HG02763 (cell line): ENCODE data around the gene FAM43B.
"Not testable (repeated sequence)": the region's sequence is repeated elsewhere in the genome, so short reads cannot be mapped to it uniquely, and the experiment has no call there.

Experiments used
- ATAC-seq: cut with Tn5 transposase; IDR thresholded peaks from one replicate; pipeline ENCODE4 v1.9.1; 2021; ENCODE audit warnings: mild to moderate bottlenecking, moderate library complexity; ENCODE audit not compliant: unreplicated experiment

The FAM43B gene, protein sequence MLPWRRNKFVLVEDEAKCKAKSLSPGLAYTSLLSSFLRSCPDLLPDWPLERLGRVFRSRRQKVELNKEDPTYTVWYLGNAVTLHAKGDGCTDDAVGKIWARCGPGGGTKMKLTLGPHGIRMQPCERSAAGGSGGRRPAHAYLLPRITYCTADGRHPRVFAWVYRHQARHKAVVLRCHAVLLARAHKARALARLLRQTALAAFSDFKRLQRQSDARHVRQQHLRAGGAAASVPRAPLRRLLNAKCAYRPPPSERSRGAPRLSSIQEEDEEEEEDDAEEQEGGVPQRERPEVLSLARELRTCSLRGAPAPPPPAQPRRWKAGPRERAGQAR

DNA sequence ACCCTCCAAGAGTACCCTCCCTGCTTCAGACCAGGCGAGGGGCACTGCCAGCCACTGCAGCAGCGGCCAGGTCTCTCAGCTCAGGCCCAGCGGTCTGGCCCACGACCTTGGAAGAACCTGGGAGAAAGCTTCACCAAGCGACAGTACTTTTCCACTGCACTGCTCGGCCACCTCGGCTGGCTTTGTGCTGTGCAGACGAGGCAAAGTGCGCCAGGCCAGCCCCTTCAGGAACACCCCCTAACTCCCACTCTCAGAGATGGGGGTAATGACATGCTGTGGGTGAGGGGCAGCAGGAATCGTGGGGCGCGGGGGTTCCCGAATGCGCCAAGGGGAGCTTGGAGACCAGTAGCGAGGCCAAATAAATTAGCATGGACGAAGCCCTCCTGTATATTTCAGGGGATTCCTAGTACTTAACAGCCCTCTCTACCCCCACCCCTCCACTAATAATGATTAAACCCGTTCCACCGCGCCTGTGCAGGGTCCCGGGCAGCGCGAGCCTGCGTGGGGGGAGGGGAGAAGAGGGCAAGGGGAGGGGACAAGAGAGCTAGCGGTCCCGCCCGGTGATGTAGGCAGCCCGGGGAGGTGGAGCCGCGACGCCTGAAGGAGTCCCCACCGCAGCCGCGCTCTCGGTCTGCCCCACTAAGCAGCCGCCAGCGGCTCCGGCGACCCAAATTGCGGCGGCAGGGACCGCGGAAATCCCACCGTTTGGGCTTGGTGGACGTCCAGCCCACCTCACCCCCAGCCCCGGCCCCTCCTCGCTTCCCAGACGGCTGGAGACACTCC, at the start of gene FAM43B:
Gene FAM43B, plus strand, starts transcription at position 629 of the 783 bp plus-strand sequence. CDS start 401 bp downstream, outside the sequence.
- ATAC-seq = no peak

DNA sequence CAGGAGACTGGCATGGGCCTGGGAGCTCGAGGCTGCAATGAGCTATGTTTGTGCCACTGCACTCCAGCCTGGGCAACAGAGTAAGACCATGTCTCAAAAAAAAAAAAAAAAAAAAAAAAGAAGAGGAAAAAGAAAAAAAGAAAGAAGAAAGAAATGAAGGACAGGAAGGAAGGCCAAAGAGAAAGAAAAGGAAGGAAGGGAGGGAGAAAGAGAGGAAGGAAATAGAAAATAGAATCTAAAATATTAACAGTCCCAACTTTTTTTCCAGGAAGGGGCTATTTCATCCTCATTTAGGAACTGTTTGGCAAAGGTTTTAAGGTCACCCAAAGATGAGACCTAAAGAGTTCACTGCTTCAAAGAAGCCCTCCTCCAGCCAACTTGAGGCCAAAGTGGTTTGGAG, 46.9 kb upstream of the FAM43B start:
- no peak for ATAC-seq

DNA sequence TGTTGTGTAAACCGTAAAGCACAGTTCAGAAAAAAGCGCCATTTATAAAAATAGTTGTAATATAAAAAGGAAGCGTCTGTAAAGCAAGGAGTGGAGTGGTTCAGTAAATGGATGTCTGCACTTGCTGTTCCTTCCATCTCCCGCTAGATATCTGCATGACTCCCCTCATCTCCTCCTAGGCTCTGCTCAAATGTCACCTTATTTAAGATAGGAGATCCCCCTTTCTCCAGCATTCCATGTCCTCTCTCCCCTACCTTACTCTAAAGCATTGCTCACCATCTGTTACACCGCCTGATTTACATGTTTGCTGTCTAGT, 45.2 kb upstream of the FAM43B start:
- no peak for ATAC-seq

DNA sequence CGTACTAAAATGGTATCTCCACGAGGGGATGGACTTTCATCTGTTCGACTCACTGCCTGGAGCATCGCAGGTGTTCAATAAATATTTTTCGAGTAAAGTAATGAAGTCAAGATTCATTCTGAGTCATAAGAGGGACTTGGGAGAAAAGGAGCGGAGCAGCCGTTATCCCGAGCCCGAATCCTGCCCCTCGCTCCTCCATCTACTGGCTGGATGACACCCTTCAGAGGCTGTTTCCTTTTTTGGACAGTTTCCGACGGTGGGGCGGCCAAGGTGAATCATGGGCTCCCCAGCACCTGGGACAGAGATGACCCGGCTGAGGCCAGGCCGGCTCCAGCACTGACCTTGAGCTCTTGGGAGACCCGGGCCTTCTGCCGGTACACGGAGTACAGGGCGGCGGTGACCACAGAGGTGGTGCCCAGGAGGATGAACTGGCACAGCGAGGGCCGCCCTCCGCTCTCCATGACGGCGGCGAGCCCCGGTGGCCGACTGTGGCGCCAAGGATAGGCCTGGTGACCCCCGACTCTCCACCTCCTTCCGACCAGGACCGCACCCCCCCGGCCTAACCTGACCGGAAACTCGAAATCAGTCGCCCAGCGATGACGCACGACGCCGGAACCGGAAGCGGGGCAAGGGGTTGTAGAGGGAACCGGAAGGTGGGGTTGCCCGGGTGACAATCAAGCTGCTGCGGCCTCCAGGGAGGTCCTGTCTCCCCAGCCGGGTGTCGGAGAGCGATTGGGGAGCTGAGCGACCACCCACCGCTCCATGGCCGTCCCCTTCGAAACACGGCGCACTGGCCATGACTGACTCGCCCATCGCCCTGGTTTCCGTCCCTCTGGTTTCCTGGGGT, 44.6 kb upstream of the FAM43B start, which contains the start of gene MUL1:
Gene MUL1, minus strand, starts transcription at position 588 of the 847 bp plus-strand sequence. Its CDS starts 127 bp downstream, at position 461.
- peak; percentile 89 for ATAC-seq

DNA sequence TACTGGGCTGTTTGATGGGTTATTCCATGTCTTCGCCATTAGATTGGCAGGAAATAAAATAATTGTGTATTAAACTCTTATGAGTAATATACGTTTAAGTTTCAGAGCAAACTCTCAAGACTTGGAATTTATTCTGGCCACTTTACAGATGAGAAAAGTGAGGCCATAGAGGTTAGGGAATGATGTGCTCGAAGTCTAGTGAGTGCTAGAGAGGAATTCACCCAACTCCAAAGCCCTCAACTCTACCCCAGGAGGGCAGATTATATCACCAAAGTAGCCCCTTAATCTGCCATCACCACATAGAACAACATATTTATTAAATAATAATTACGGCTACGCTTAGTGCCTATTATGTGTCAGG, 44.0 kb upstream of the FAM43B start:
- ATAC-seq = no peak

DNA sequence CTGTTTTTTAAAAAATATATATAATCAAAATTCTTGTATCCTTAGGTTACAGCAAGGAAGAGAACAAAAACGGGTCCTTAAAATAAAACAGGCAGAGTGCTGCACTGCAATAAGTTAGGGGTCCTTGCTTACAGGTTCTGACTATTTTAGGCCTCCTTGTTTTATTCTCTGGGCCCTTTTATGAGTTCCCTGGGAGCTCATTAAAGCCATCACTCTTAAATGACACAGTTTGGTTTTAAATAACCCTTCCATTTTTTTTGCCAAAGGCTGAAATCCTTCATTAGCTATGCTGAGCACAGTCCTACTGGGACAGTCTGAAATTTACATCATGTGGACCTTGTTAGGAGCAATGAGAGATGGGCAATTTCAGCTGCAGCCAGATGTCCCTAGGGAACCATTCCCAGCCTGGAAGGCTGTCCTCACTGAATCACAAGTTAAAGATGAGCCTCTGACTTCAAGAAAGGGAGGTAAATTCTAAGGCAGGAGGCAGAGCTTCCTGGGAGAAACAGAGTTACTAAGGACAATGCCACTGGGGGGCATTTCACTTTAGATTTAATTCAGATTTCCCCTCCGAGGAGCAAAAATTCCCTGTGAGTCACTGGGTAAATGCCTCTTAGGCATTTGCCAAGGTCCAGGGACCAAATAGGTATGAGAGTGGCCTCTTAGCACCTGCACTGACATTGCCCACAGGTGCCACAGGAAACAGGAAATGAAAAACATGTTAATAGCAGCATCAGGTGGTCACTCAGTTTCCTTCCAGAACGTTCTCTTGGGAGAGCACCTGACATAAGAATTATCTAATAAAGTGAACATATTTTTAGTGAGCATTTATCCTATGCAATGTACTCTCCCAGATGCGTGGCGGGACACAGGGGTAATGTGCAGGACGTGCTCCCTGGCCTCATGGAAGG, 40.6 kb upstream of the FAM43B start:
- no peak for ATAC-seq

DNA sequence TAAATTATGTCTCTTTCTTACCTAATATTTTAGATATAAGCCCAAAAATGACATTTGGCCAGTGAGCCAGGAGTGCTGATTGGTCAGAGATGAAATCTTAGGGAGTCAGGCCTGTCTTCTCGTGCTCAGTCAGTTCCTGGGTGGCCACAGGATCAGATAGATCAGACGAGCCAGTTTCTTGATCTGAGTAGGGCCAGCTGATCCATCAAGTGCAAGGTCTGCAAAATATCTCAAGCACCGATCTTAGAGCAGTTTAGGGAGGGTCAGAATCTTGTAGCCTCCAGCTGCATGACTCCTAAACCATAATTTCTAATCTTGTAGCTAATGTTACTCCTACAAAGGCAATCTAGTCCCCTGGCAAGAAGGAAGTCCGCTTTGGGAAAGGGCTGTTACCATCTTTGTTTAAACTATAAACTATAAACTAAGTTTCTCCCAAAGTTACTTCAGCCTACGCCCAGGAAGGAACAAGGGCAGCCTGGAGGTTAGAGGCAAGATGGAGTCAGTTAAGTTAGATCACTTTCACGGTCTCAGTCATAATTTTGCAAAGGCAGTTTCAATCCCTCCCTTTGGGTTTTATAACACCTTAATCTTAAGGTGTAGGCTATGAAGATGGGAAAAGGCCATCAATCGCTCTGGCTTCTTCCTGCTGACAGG, 32.6 kb upstream of the FAM43B start:
- ATAC-seq = not testable (repeated sequence)

DNA sequence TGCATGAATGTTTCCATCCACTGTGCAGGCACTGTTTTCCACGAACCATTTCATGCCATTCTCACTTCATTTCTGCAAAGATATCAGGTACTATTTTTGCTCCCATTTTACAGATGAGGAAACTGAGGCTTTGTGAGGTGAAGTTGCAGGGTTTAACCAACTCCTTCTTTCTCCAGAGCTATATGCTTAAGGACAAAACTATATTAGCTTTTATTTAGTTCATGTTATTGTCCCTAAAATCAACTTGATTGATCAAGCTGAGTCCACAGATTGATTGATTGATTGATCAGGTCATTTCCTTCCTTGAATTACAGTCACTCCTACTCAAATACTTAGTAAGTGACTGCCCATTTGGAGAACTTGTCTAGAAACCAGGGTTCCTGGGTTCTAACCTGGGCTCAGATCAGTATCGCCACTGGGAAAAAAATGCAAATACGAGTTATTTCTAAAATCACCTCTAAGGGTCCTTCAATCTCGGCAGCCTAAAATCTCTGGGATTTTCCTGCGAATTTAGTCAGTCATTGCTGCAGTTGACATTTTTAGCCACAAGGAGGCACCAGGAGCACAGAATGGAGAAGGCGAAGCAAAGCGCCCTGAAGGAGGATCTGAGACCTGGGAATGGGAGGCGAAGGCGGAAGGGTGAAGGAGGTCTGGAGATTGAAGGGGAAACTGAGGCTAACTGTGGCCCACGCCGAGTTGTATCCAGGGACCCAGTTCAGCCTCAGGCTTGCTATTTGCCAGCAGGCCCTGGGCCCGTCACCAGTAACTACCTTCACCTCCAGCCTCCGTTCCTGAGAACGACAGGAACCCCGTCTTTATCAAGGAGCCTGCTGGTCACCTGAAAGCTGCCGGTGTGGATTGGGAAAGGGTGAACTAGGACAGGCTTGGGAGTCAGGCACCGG, 30.2 kb upstream of the FAM43B start:
- no peak for ATAC-seq

DNA sequence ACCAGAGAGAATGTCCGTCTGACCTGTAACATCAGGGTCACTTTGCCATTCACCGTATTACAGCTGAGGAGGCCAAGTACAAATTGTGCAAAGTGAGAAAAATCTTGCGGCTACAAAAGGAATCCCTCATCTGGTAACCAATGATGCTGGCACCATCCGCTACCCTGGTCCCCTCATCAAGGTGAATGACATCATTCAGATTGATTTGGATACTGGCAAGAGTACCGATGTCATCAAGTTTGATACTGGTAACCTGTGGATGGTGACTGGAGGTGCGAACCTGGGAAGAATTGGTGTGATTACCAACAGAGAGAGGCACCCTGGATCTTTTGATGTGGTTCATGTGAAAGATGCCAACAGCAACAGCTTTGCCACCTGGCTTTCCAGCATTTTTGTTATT, 26.1 kb upstream of the FAM43B start:
- ATAC-seq = no peak

DNA sequence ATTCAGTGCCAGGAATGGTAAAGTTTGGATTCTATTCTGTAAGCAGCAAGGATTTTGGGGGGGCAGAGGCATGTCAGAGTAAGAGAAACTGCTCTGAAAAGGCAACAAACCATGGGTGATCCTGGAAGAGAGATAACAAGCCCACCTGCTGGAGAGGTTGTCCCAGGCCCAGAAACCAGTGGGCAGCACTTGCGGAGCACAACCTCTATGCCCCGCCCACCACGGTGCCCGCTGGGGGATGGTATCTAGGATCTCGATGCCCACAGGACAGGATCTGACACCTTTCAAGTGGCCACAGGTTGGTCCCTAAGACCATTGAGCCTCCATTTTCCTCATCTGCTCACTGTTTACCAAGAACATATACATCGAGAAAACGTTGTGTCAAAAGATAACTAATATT, 24.2 kb upstream of the FAM43B start:
- ATAC-seq = no peak

DNA sequence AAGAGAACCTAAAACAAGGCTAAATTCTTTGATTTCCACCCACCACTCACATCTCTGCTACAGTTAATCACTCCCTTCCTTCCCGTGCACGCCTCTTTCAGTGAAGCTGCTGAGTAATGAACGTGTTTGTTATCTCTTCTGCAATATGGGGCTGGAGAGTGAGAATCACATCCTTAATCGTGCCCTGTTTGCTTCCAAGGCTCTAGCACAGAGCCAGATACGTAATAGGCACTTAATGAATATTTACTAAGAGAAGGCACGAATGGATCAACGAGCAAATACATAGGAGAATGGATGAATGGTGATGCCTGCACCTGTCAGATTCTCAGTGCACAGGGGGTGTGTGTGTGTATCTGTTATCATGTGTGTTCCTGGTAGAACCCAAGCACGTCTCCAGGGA, 22.1 kb upstream of the FAM43B start:
- no peak for ATAC-seq

DNA sequence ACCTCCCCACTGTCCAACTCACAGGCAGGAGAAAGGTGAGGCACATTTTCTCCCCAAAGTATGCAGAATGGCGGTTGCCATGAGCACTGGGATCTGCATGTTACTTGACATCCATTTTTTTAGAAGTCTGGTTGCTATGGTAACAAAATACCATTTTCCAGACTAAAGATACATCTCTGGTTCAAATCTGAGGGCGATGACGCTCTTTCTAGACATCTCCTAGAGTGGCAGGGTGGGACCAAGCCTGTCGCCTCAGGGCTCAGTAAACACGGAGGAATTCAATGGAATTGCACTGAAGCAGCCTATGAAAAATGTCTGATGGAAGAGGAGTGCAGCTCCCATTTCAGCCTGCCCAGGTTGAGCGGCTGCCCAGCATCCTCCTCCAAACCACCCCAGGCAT, 21.5 kb upstream of the FAM43B start:
- no peak for ATAC-seq

DNA sequence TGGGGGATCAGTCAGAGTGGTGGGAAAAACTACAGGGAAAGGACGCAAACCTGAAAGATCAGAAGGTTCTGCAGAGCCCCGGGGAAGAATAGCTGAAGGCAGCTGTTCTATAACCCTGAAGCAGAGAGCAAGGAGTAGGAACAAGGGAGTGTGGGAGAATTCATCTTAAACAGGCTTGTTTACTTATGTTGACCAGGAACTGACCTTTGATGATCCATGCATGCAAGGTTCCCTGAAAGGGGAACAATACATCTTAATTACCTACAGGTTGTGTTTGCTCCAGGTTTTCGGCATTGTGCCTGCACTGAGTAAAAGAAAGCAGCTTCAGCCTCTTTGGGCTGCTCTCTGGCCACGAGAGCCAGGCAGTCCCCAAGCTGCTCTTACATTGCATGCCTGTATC, 18.7 kb upstream of the FAM43B start:
- ATAC-seq = no peak

DNA sequence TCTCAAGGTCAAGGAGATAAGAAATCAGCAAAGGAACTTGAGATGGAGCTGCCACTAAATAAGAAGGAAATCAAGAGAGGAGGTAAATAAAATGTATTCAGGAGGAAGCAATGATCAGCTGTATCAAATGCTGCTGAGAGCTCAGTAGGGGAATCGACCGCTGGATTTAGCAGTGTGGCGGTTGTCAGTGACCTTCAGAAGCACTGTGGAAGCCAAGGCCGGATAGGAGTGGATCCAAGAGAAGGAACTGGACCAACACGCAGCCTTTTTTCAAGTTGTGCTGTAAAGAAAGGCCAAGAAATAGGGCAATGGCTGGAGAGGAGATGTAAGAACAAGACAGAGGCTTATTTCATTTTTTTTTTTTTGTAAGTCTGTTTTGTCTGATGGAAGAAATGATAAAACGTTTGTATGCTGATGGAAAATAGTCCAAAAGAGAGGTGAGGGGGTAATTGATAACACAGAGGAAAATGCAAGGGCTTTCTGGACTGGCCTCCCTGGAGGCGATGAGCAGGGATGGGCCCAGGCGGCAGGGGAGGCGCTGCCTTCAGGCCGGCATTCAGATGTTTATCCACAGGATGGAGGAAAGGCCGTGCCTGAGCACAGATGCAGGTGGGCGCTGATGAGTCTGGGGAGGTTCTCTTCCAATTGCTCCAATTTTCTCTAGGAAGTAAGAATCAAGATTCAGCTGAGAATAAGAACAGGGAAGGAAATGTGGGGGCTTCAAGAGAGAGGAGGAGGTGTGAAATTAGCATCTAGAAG, 17.5 kb upstream of the FAM43B start:
- no peak for ATAC-seq

DNA sequence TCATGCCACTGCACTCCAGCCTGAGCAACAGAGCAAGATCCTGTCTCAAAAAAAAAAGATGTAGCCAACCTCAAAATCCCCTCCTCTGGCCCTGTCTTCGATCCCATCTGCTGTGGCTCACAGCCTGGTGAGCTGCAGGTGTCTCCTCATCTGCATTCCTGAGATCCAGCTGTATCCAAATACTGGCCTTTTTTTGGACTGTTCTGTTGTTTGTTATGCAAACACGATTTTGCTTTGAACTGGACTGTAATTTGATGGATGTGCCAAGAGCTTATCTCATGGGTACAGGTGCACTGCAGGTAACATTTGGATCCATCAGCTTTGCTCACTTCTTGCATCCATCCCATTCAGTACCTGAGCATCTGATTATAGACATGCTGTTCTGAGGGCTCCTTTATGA, 14.1 kb upstream of the FAM43B start:
- no peak for ATAC-seq

DNA sequence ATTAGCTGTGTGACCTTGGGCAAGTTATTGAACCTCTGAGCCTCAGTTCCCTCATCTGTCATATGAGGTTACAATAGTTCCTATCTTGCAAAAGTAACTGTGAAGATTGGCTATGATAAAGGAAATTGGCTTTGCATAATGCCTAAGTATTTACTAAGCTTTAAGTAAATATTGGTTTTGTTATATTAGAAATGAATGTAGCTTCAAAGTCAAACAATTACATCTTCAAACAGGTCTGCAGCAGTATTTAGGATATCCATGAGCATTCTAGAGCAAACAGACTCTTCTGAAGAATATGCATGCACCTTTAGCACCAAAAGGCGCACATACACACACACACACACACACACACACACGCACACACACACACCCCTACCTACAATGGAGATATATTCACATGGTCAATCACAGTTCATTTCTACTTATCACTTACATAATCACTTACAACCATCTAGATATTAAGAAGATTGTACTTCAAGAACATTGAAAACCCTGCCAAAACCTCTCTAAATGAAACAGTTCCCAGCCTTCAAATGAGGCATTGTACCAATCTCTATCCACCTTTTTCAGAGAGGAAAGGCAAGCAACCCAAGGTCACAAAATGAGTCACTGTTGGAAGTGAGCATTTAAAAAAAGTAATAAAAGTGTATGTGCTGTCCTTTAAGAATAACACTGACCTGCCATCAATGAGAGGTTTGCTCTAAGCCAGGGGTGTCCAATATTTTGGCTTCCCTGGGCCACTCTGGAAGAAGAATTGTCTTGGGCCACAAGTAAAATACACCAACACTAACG, 13.4 kb upstream of the FAM43B start:
- no peak for ATAC-seq

DNA sequence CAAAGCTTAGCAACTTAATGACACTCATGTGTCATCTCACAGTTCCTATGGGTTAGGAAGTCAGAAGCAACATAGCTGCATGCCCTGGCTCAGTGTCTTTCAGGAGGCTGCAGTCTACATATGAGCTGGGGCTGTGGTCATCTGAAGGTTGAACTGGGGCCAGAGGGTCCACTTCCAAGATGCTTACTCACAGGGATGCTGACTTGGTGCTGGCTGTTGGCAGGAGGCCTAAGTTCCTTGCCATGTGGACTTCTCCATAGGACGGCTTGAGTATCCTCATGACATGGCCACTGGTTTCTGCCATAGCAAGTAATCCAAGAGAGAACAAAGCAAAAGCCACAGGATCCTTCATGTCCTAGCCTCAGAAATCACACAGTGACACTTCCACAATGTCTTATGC, 12.1 kb upstream of the FAM43B start:
- no peak for ATAC-seq

DNA sequence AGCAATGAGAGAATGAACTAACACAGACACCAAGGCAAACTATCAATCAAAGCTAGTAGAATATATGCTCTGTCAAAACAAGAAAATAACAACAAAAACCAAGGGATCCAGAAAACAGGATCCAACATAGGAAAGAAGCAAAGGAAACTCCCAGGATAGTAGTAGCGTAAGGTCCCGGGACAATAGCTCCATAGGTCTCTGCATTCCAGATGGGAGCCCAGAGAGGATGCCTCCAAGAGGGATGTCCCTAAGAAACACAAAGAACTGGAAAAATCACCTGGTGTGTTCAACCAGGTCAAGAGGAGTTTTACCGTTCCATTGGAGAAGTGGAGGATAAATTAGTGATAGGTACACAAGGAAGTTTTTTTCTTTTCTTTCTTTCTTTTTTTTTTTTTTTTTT, 5.7 kb upstream of the FAM43B start:
- ATAC-seq = no peak
